Hepatic stellate cell (primary cell): Measurements from ENCODE around the gene SCYL3.
"Not testable (repeated sequence)": the region's sequence is repeated elsewhere in the genome, so short reads cannot be mapped to it uniquely, and the experiment has no call there.

Source experiments
- DNase-seq: peaks from one replicate; pipeline ENCODE4 v3.0.0; 2011; ENCODE audit warnings: low spot score

Gene SCYL3

DNA sequence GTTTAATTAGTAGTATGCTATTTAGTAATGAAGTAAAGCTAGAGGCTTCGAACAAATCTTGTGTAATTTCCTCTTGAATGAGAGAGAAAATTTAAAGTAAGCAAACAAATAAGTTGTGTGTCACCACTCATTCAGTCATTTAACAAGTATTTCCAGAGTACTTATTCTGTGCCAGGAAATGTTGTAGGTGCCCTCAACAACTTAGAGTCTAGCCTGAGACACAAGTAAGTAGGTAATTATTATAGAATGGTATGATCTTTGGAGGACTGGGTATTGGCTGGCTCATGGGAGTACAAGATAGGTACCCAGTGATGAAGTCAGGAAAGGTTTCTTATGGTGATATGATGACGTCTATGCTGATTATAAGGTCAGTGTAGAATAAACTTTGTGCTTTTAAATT lies 81.6 kb downstream of the SCYL3 start:
- DNase-seq, result no peak

DNA sequence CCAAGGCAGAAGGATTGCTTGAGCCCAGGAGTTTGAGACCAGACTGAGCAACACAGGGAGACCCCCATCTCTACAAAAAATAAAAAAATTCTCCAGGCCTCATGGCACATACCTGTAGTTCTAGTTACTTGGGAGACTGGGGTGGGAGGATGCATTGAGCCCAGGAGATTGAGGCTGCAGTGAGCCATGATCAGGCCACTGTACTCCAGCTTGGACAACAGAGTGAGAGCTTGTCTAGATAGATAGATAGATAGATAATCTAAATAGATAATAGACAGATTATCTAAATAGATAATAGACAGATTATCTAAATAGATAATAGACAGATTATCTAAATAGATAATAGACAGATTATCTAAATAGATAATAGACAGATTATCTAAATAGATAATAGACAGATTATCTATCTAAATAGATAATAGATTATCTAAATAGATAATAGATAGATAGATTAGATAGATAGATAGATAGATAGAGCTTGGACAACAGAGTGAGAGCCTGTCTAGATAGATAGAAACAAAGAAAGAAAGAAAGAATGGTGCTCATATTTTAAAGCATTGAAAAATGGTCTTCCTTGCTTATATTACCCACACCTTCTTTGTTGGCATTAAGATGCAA lies 82.2 kb downstream of the SCYL3 start:
- not testable (repeated sequence) for DNase-seq

DNA sequence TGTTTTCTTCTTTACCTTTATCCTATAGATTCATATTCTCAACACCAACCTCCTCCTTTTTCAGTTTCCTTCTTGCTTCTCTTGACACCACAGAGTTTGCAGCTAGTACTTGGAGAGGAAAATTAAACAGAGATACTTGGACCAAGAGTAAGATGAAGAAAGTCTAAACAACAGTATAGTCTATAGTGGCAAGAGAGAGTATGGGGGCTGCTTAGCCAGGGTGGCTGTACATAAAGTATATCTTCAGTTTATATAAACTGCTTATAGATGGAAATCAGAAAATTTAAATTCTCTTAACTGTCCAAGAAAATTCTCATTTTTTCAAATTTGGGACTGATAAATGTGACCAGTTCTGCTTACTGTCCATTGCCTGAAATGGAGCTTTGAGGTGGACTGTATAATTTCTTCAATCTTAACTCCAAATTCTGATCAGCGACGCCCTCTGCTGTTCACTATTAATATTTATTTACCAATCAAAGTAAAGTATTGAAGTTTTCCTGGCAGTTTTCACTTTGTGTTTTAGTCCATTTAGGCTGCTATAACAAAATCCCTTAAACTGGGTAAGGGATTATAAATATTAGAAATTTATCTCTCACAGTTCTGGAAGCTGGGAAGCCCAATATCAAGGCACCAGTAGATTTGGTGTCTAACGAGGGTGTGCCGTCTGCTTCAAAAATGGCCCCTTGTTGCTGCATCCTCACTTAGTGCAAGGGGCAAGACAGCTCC lies 84.2 kb downstream of the SCYL3 start:
- DNase-seq, result peak; percentile 18

DNA sequence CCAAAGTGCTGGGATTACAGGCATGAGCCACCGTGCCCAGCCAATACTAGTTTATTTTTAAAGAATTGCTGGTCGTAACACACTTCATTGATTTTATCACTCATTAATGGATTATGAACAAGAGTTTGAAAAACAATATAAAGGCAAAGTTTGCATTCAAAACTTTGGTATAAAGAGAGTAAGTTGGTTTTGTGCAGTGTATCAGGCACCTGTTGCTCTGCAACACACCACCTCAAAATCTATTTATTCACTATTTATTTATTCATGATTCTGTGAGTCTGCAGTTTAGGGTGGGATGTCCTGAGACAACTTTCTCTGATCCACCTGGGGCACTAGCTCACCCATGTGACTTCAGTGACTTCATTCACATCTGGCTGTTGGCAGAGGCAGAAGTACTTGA lies 88.8 kb downstream of the SCYL3 start:
- DNase-seq, result no peak

DNA sequence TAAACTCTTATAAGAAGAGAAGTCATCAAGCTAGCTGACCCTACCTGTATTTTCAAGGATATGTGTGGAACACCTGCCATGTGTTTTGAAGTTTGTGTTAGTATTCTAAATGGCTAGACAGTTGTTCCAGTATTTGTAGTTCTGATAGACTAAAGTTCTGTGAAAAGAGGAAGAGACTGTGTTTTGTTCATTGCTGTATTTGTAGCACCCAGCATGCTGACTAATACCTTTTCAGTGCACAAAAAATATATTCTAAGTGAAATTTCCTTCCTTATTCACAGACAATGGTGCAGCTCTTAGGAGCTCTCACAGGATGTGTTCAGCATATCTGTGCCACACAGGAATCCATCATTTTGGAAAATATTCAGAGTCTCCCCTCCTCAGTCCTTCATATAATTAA lies 90.8 kb downstream of the SCYL3 start:
- no peak for DNase-seq
